ENCODE data around the gene MPP4. TPM values are rescaled to one million over a fixed set of nuclear protein-coding genes. Genes with fewer than 3 reads are reported as not detected.
"Not testable (repeated sequence)": the region's sequence is repeated elsewhere in the genome, so short reads cannot be mapped to it uniquely, and the experiment has no call there.

MPP4 gene
- total RNA-seq, 1 donor from 2014 or later: not detected

DNA sequence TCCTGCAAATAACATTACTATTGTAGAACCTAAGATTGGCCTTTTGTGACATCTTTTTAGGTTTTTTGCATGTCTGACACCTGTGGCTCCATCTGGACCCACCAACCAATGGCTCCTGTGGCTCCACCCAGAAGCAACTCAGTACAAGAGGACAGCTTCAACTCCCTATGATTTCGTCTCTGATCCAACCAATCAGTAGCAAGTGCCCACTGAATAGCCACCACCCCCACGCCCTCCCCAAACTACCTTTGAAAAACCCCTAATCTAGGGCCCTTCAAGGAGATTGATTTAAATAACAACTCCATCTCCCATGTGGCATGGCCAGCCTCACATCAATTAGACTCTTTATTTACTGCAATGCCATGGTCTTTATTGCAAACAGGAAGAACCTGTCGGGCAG lies 23.6 kb downstream of the MPP4 start:
- no peak for DNase-seq (ENCODE audit: low read depth)
- TF ChIP-seq, protein P1, sequence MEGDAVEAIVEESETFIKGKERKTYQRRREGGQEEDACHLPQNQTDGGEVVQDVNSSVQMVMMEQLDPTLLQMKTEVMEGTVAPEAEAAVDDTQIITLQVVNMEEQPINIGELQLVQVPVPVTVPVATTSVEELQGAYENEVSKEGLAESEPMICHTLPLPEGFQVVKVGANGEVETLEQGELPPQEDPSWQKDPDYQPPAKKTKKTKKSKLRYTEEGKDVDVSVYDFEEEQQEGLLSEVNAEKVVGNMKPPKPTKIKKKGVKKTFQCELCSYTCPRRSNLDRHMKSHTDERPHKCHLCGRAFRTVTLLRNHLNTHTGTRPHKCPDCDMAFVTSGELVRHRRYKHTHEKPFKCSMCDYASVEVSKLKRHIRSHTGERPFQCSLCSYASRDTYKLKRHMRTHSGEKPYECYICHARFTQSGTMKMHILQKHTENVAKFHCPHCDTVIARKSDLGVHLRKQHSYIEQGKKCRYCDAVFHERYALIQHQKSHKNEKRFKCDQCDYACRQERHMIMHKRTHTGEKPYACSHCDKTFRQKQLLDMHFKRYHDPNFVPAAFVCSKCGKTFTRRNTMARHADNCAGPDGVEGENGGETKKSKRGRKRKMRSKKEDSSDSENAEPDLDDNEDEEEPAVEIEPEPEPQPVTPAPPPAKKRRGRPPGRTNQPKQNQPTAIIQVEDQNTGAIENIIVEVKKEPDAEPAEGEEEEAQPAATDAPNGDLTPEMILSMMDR (conservative IDR thresholded peaks at IDR 0.05; ENCODE audit: low read depth, low read length): no peak
- H3K4me3 ChIP-seq (ENCODE audit: low read depth, low read length): no peak overlapping the region

DNA sequence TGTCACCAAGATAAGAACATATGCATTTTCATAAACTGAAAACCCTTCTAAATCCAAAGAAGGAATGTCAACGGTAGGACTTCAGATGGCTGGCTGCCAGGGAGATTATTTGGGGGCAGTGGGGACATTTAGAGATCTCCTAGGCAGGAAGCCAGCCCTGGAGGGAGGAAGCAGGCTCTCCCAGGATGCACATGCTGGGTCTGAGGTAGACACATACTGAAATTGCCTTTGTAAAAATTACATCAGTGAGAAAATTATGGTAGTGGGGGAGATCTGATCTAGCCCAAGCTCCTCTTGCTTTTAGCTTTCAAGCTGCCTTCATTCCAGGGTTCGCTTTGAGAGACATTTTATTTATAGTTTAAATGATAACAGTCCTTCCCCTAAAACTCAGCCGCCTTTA lies 24.1 kb downstream of the MPP4 start:
- DNase-seq (ENCODE audit: low read depth): no peak
- TF ChIP-seq, protein P1 (conservative IDR thresholded peaks at IDR 0.05; ENCODE audit: low read depth, low read length): no peak
- no peak overlapping the region for H3K4me3 ChIP-seq (ENCODE audit: low read depth, low read length)

- no peak overlapping the region for H3K4me3 ChIP-seq (ENCODE audit: low read depth, low read length)
- DNase-seq (ENCODE audit: low read depth): no peak
- TF ChIP-seq, protein P1 (conservative IDR thresholded peaks at IDR 0.05; ENCODE audit: low read depth, low read length): no peak
Measured at GRCh38 chr2:201673546-201673945, 24.9 kb downstream of the MPP4 start.

DNA sequence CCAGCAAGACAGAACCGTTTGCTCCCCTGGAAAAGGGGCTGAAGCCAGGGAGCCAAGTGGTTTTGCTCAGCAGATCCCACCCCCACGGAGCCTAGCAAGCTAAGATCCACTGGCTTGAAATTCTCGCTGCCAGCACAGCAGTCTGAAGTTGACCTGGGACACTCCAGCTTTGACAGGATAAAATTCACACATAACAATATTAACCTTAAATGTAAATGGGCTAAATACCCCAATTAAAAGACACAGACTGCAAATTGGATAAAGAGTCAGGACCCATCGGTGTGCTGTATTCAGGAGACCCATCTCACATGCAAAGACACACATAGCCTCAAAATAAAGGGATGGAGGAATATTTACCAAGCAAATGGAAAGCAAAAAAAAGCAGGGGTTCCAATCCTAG lies 27.2 kb downstream of the MPP4 start:
- not testable (repeated sequence) for H3K4me3 ChIP-seq (ENCODE audit: low read depth, low read length); DNase-seq (ENCODE audit: low read depth)

- TF ChIP-seq, protein P1 (conservative IDR thresholded peaks at IDR 0.05; ENCODE audit: low read depth, low read length): no peak
- DNase-seq (ENCODE audit: low read depth): no peak
- H3K4me3 ChIP-seq (ENCODE audit: low read depth, low read length): no peak overlapping the region
Measured at GRCh38 chr2:201669865-201670264, 28.6 kb downstream of the MPP4 start.

- no peak for DNase-seq (ENCODE audit: low read depth)
- TF ChIP-seq, protein P1 (conservative IDR thresholded peaks at IDR 0.05; ENCODE audit: low read depth, low read length): no peak
Measured at GRCh38 chr2:201668402-201668910, 30.0 kb downstream of the MPP4 start.

GRCh38 chr2:201664334-201664733 lies 34.1 kb downstream of the MPP4 start:
- DNase-seq (ENCODE audit: low read depth): no peak
- H3K4me3 ChIP-seq (ENCODE audit: low read depth, low read length): no peak overlapping the region
- TF ChIP-seq, protein P1 (conservative IDR thresholded peaks at IDR 0.05; ENCODE audit: low read depth, low read length): no peak

More at GRCh38 chr2:201668402-201668910, 30.0 kb downstream of the MPP4 start:
- H3K4me3 ChIP-seq (ENCODE audit: low read depth, low read length): no peak overlapping the region
